Measurements from ENCODE around the gene TGM6. TPM values are rescaled to one million over a fixed set of nuclear protein-coding genes. Genes with fewer than 3 reads are reported as not detected.

Gene TGM6
- total RNA-seq, 1 donor from 2014 or later = not detected

GRCh38 chr20:2373098-2373497 is 7.6 kb upstream of the TGM6 start:
- intact Hi-C loops (cut with micrococcal nuclease) = no loop called here
- H3K9me3 ChIP-seq (replicated peaks) = peaks cover 7% of the 10 kb centered on the region

GRCh38 chr20:2374346-2375125 is 6.2 kb upstream of the TGM6 start:
- no peak overlapping the region for H3K27ac ChIP-seq (replicated peaks)
- no peak for DNase-seq
- H3K4me1 ChIP-seq = no peaks in the 10 kb centered on the region
- TF ChIP-seq CTCF (IDR thresholded peaks at IDR 0.05; ENCODE audit: borderline replicate concordance) = no peak
- no peak overlapping the region for H3K4me3 ChIP-seq
- H3K36me3 ChIP-seq = no peaks in the 10 kb centered on the region
- H3K27me3 ChIP-seq (ENCODE audit: low read depth) = peaks cover 60% of the 10 kb centered on the region
- intact Hi-C loops (cut with micrococcal nuclease) = no loop called here
- H3K9me3 ChIP-seq (replicated peaks) = no peaks in the 10 kb centered on the region

More at GRCh38 chr20:2373098-2373497, 7.6 kb upstream of the TGM6 start:
- Histone ChIP-seq H3K4me3 (no peak overlapping the region), H3K27ac (replicated peaks) (no peak overlapping the region), H3K36me3 (no peaks in the 10 kb centered on the region), H3K27me3 (ENCODE audit: low read depth) (peaks cover 53% of the 10 kb centered on the region), H3K4me1 (no peaks in the 10 kb centered on the region)
- TF ChIP-seq CTCF (IDR thresholded peaks at IDR 0.05; ENCODE audit: borderline replicate concordance) = no peak
- no peak for DNase-seq

DNA sequence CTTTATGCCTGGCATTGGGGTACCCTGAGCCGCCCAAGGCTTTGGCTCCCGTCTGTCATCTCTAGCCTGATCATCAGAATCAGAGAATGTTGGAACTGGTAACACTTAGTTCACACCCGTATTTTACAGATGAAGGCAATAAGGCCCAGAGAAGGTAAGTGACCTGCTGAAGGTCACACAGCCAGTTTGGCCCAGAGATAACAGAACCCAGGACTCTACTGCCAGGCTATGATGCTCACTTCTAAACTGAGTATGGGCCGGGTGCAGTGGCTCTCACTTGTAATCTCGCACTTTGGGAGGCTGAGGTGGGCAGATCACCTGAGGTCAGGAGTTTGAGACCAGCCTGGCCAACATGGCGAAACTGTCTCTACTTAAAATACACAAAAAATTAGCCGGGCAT is 1.8 kb upstream of the TGM6 start:
- Histone ChIP-seq H3K9me3 (replicated peaks) (no peaks in the 10 kb centered on the region), H3K4me3 (no peak overlapping the region), H3K27me3 (ENCODE audit: low read depth) (peaks cover 34% of the 10 kb centered on the region), H3K4me1 (no peaks in the 10 kb centered on the region), H3K27ac (replicated peaks) (no peak overlapping the region), H3K36me3 (no peaks in the 10 kb centered on the region)
- no peak for DNase-seq
- intact Hi-C loops (cut with micrococcal nuclease) = no loop called here
- TF ChIP-seq CTCF (IDR thresholded peaks at IDR 0.05; ENCODE audit: borderline replicate concordance) = no peak

DNA sequence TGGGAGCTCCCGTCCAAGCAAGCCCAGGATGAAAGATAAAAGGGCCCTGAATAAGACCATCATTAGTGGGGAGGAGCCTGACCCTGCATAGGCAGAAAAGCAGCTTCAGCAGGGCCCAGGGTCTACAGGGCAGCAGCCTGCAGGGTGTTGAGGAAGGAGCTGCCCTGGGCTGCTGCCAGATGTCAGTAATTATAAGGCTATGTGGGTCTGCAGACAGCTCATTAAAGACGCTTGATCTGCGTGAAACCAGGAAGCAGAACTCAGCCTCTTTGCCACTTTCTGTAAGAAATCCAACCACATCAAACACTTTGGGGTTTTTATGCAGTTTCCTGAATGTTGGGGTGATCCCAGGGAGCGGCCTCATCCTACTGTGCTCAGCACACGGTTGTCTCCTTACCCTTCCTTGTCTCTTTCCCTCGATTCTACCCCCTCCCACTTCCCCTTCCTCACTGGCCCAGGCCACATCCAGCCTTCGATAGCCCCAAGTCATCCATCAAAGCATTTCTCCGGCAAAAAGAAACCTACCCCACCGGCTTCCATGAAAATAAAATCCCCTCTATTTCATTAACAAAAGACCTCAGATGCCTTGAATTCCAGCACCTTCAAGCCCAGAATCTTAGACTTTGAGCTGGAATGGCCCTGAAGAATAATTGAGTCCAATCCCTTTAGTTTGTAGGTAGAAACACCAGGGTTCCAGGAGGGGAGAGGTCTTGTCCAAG is 1.0 kb upstream of the TGM6 start:
- no peak overlapping the region for H3K4me3 ChIP-seq
- H3K27me3 ChIP-seq (ENCODE audit: low read depth) = peaks cover 34% of the 10 kb centered on the region
- no peaks in the 10 kb centered on the region for H3K4me1 ChIP-seq
- DNase-seq = no peak
- no peak overlapping the region for H3K27ac ChIP-seq (replicated peaks)
- intact Hi-C loops (cut with micrococcal nuclease) = no loop called here
- H3K36me3 ChIP-seq = no peaks in the 10 kb centered on the region
- no peaks in the 10 kb centered on the region for H3K9me3 ChIP-seq (replicated peaks)
- no peak for TF ChIP-seq CTCF (IDR thresholded peaks at IDR 0.05; ENCODE audit: borderline replicate concordance)

- TF ChIP-seq CTCF (IDR thresholded peaks at IDR 0.05; ENCODE audit: borderline replicate concordance) = no peak
- Histone ChIP-seq H3K9me3 (replicated peaks) (no peaks in the 10 kb centered on the region), H3K27ac (replicated peaks) (no peak overlapping the region), H3K27me3 (ENCODE audit: low read depth) (peaks cover 47% of the 10 kb centered on the region), H3K4me1 (no peaks in the 10 kb centered on the region), H3K4me3 (no peak overlapping the region), H3K36me3 (no peaks in the 10 kb centered on the region)
- no peak for DNase-seq
- intact Hi-C loops (cut with micrococcal nuclease) = no loop called here
Measured at GRCh38 chr20:2381303-2381702, 602 bp downstream of the TGM6 start.
